HCT116 (cell line): Measurements from ENCODE around the gene SPATA33. TPM values are rescaled to one million over a fixed set of nuclear protein-coding genes. Genes with fewer than 3 reads are reported as not detected.

ENCODE experiments used
- ATAC-seq: fragments of 200-7000 bp; cut with Tn5 transposase; 2 replicates; pipeline ENCODE4 v1.9.1; 2020; ENCODE audit warnings: mild to moderate bottlenecking, moderate library complexity
- BruUV-seq: library from RNA; stranded (reverse); fragments of 400-500 nt; replicated peaks from 2 replicates; lab custom pipeline; 2021; lab: Mats Ljungman, UMichigan
- CTCF ChIA-PET: fragments of 300-600 bp; sonication (Branson Sonifier 250); formaldehyde crosslinking; loops from one replicate; lab custom pipeline; 2021; ENCODE audit warnings: antibody characterized with exemption; lab: Charles Lee
- POLR2A ChIA-PET: fragments of 300-600, 350-600 bp; sonication (Branson Sonifier 250); formaldehyde crosslinking; loops from one replicate; lab custom pipeline; 2021; ENCODE audit warnings: antibody characterized with exemption; lab: Charles Lee
- RAD21 ChIA-PET, 2 experiments: fragments of 300-600 bp; sonication (Branson Sonifier 250); formaldehyde crosslinking; loops; one replicate each; lab custom pipeline; 2023; ENCODE audit warnings: low total read pairs in 2 of 2; ENCODE audit not compliant: uncharacterized antibody in 2 of 2, unreplicated experiment in 2 of 2, low non-redundant PET in 1 of 2; lab: Charles Lee
- DNase-seq: peaks from one replicate; pipeline ENCODE4 v3.0.0-alpha.2; 2010; ENCODE audit warnings: low read depth, low spot score
- H2AFZ ChIP-seq: fragments of 200-600 bp; shearing (Covaris generic), sonication (generic); 2 replicates; pipeline ENCODE4 v1.6.1; 2017; ENCODE audit warnings: low read depth, mixed run types, mixed read lengths, antibody characterized with exemption, low read length; ENCODE audit not compliant: poor library complexity, severe bottlenecking
- H3K27ac ChIP-seq: 2 replicates; pipeline ENCODE4 v1.5.1; 2012; ENCODE audit warnings: low read depth, low read length
- H3K27me3 ChIP-seq: fragments of 200-600 bp; sonication (generic); 2 replicates; pipeline ENCODE4 v1.6.1; 2016; ENCODE audit warnings: mixed run types, low read length, mixed read lengths; ENCODE audit not compliant: insufficient read depth
- H3K36me3 ChIP-seq, 2 experiments: fragments of 200-500 bp in 1 of 2; fragments of 200-600 bp in 1 of 2; sonication (Bioruptor generic) in 1 of 2; sonication (generic) in 1 of 2; 2 replicates each; pipeline versions ENCODE4 v1.5.1 to v1.6.1; 2014 to 2016; ENCODE audit warnings: low read length in 2 of 2, inconsistent platforms in 1 of 2, mixed read lengths in 1 of 2, mixed run types in 1 of 2; ENCODE audit not compliant: insufficient read depth in 2 of 2, control insufficient read depth in 1 of 2
- H3K4me1 ChIP-seq, 2 experiments: fragments of 200-600 bp in 1 of 2; sonication (generic) in 1 of 2; 2 replicates each; pipeline versions ENCODE4 v1.5.1 to v1.6.1; 2012 to 2017; ENCODE audit warnings: low read length in 2 of 2, inconsistent platforms in 1 of 2, mild to moderate bottlenecking in 1 of 2, mixed read lengths in 1 of 2, mixed run types in 1 of 2, moderate library complexity in 1 of 2; ENCODE audit not compliant: insufficient read depth in 2 of 2, control insufficient read depth in 1 of 2
- H3K4me2 ChIP-seq: fragments of 200-600 bp; sonication (generic); 2 replicates; pipeline ENCODE4 v1.6.1; 2017; ENCODE audit warnings: mixed run types, low read length, mixed read lengths
- H3K4me3 ChIP-seq, 2 experiments: fragments of 200-600 bp in 1 of 2; sonication (generic) in 1 of 2; replicated peaks in 1 of 2; 2 replicates each; pipeline ENCODE4 v1.5.1; 2011 to 2016; ENCODE audit warnings: low read length in 2 of 2, control low read depth in 1 of 2, low read depth in 1 of 2, mild to moderate bottlenecking in 1 of 2, mixed read lengths in 1 of 2, mixed run types in 1 of 2
- H3K79me2 ChIP-seq: fragments of 200-600 bp; sonication (generic); 2 replicates; pipeline ENCODE4 v1.6.1; 2017; ENCODE audit warnings: mild to moderate bottlenecking, mixed run types, low read length, moderate library complexity, mixed read lengths; ENCODE audit not compliant: insufficient read depth
- H3K9ac ChIP-seq: fragments of 200-600 bp; sonication (generic); 2 replicates; pipeline ENCODE4 v1.6.1; 2016; ENCODE audit warnings: low read length, mixed read lengths
- H3K9me2 ChIP-seq: fragments of 200-600 bp; sonication (generic), shearing (Covaris generic); 2 replicates; pipeline ENCODE4 v1.6.1; 2017; ENCODE audit warnings: mixed run types, mild to moderate bottlenecking, moderate library complexity; ENCODE audit not compliant: insufficient read depth
- H3K9me3 ChIP-seq, 2 experiments: fragments of 200-500 bp in 1 of 2; fragments of 200-600 bp in 1 of 2; sonication (Bioruptor generic) in 1 of 2; sonication (generic) in 1 of 2; 2 replicates each; pipeline ENCODE4 v1.6.1; 2014 to 2017; ENCODE audit warnings: low read length in 2 of 2, mixed read lengths in 2 of 2, inconsistent platforms in 1 of 2, low read depth in 1 of 2, mild to moderate bottlenecking in 1 of 2, mixed run types in 1 of 2, moderate library complexity in 1 of 2; ENCODE audit not compliant: control insufficient read depth in 1 of 2, insufficient read depth in 1 of 2
- H4K20me1 ChIP-seq: fragments of 200-600 bp; sonication (generic), shearing (Covaris generic); 2 replicates; pipeline ENCODE4 v1.6.1; 2017; ENCODE audit warnings: mixed run types, mild to moderate bottlenecking, moderate library complexity; ENCODE audit not compliant: insufficient read depth
- CBX3 ChIP-seq: IDR thresholded peaks from 2 replicates; pipeline ENCODE4 v1.6.1; 2012; ENCODE audit warnings: low read depth
- EGR1 ChIP-seq: IDR thresholded peaks from 2 replicates; pipeline ENCODE4 v1.6.1; 2012; ENCODE audit warnings: low read depth
- JUND ChIP-seq: IDR thresholded peaks from 2 replicates; pipeline ENCODE4 v1.6.1; 2012
- POLR2A ChIP-seq: IDR thresholded peaks from 2 replicates; pipeline ENCODE4 v1.7.0; 2011; ENCODE audit warnings: borderline replicate concordance; ENCODE audit not compliant: insufficient read depth, insufficient read length; ENCODE audit errors: extremely low read depth
- RAD21 ChIP-seq: IDR thresholded peaks from 2 replicates; pipeline ENCODE4 v1.6.1; 2012; ENCODE audit warnings: low read depth, mild to moderate bottlenecking
- REST ChIP-seq: IDR thresholded peaks from 2 replicates; pipeline ENCODE4 v1.6.1; 2012; ENCODE audit warnings: low read depth
- SIN3A ChIP-seq: IDR thresholded peaks from 2 replicates; pipeline ENCODE4 v1.6.1; 2012; ENCODE audit warnings: low read depth
- SP1 ChIP-seq: IDR thresholded peaks from 2 replicates; pipeline ENCODE4 v1.6.1; 2012; ENCODE audit warnings: low read depth
- ZFX ChIP-seq: fragments of 450-650 bp; IDR thresholded peaks from 2 replicates; pipeline ENCODE4 v1.6.1; 2017
- ZNF274 ChIP-seq: fragments of 200-500 bp; sonication (Bioruptor generic); IDR thresholded peaks from 2 replicates; pipeline ENCODE4 v1.6.1; 2014; ENCODE audit warnings: mild to moderate bottlenecking, low read depth, low read length, inconsistent platforms
- intact Hi-C: fragments of 100-400 bp; cut with micrococcal nuclease; formaldehyde crosslinking; loops from 2 replicates; pipeline ENCODE4 v1.10.0; 2022
- total RNA-seq: library from RNA; stranded (reverse); gene quantifications from one replicate; pipeline ENCODE4 v1.2.1, GENCODE V29; 2021; ENCODE audit not compliant: unreplicated experiment
- TF ChIP-seq, protein P1 (sequence below): IDR thresholded peaks from 2 replicates; pipeline ENCODE4 v1.6.1; 2012

SPATA33 gene
- total RNA-seq, 1 experiment from 2014 or later, result 24.9 TPM

GRCh38 chr16:89705006-89705405, 47.4 kb downstream of the SPATA33 start:
- Histone ChIP-seq H3K4me3 (no peak overlapping the region), H3K4me2 (no peak overlapping the region), H3K27ac (no peak overlapping the region), H2AFZ (no peak overlapping the region), H3K9me2 (no peaks in the 10 kb centered on the region), H3K36me3 (no peaks in the 10 kb centered on the region), H3K9me3 (no peaks in the 10 kb centered on the region), H4K20me1 (no peaks in the 10 kb centered on the region), H3K79me2 (peaks cover 10% of the 10 kb centered on the region; the same call in 1 of the 2 replicates), H3K27me3 (no peaks in the 10 kb centered on the region), H3K4me1 (peaks cover 12 to 28% of the 10 kb centered on the region in 2 experiments), H3K9ac (no peak overlapping the region)
- no TSS peak for BruUV-seq
- ChIA-PET RAD21 (no interaction called here), POLR2A (interaction anchor here (0.6 to 2.4 kb wide), 2 partner anchors 169 to 203 kb away, joined by 4 to 8 read pairs; partner anchors contain the start of gene TCF25), CTCF (interaction anchor here (0.6 to 2.3 kb wide), 5 partner anchors 11 to 316 kb away, joined by 3 to 27 read pairs (median 6); no protein-coding TSS in a partner anchor)
- DNase-seq (no peak), ATAC-seq (no peak)
- TF ChIP-seq RAD21 (no peak), ZFX (no peak)
- intact Hi-C loops, result no loop called here

DNA sequence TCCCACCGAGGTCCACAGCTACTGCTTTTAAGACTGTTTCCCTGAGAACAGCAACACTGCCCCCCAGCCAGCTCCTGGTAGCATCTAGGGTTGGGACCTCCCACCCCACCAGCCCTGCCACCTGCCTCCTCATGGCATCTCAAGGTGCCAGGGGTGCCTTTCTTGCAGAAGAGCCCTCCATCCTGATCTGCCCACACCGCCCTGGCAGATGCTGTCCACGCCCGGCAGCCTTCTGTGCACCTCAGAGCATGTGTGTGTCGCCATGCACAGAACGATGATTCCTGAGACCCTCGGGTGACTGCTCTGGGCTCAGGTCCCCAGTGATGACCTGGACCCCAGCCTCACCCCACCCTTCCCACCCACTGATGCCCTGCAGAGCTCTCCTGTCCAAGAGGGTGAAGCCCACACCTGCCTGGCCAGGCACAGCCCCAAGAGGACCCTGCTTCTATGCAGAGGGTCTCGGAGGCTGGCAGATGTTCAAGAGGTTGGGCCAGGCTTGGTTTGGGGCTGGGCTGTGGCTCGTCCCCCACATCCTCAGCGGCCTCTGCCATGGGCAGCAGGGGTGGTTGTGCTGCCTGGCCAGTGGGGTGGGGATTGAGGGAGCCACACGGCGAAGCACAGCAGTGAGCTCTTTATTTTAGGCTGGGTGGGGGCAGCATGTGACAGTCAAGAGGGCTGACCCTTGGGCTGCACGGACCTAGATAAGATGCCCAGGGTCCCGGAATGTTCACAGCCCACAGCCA, 49.1 kb downstream of the SPATA33 start:
- POLR2A ChIA-PET, result interaction anchor here (0.9 to 2.4 kb wide), 8 partner anchors 7 to 216 kb away, joined by 3 to 8 read pairs (median 4); partner anchors contain the start of genes CDK10, TCF25 and VPS9D1
- RAD21 ChIA-PET, result interaction anchor here (0.6 to 1.2 kb wide), 5 partner anchors 44 to 314 kb away, joined by 3 to 4 read pairs (median 3); partner anchors contain the start of gene TCF25 (in 2 of the 2)
- H3K27me3 ChIP-seq, result no peaks in the 10 kb centered on the region
- no peaks in the 10 kb centered on the region for H4K20me1 ChIP-seq
- H3K9me2 ChIP-seq, result no peaks in the 10 kb centered on the region
- no peak overlapping the region for H2AFZ ChIP-seq
- no peak for DNase-seq
- TF ChIP-seq CBX3, result no peak
- TF ChIP-seq SIN3A, result no peak
- TF ChIP-seq SP1, result no peak
- no peak for TF ChIP-seq POLR2A
- no peak for TF ChIP-seq REST
- TF ChIP-seq, protein P1, sequence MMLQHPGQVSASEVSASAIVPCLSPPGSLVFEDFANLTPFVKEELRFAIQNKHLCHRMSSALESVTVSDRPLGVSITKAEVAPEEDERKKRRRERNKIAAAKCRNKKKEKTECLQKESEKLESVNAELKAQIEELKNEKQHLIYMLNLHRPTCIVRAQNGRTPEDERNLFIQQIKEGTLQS, result no peak
- TF ChIP-seq EGR1, result no peak
- TF ChIP-seq ZNF274, result no peak
- no peak for TF ChIP-seq JUND
- peaks cover 10 to 24% of the 10 kb centered on the region in 2 experiments; a peak in 3 of 4 replicates for H3K4me1 ChIP-seq
- H3K36me3 ChIP-seq, result no peaks in the 10 kb centered on the region
- CTCF ChIA-PET, result interaction anchor here (0.6 to 2.3 kb wide), 18 partner anchors 8 to 969 kb away, joined by 3 to 27 read pairs (median 4); partner anchors contain the start of genes CDK10, TCF25 and VPS9D1
- no peak for ATAC-seq
- H3K9ac ChIP-seq, result peak overlapping the region; percentile 41
- intact Hi-C loops, result loop anchor here (1.0 to 2.0 kb wide), 2 partner anchors 87 to 154 kb away; no protein-coding TSS in a partner anchor
- peak overlapping the region; percentile 37; the same call in 1 of the 2 replicates for H3K27ac ChIP-seq
- H3K4me3 ChIP-seq, result peak overlapping the region; percentile 36 to 37; a peak in 3 of 4 replicates
- peaks cover under 1% of the 10 kb centered on the region; the same call in 1 of the 2 replicates for H3K79me2 ChIP-seq
- no TSS peak for BruUV-seq
- H3K4me2 ChIP-seq, result peak overlapping the region; percentile 71
- H3K9me3 ChIP-seq, result no peaks in the 10 kb centered on the region
